GM21723 (cell line): ENCODE measurements around the gene PIPOX.

ENCODE experiments used
- ATAC-seq: cut with Tn5 transposase; IDR thresholded peaks from one replicate; pipeline ENCODE4 v1.9.1; 2021; ENCODE audit warnings: mild to moderate bottlenecking, moderate library complexity; ENCODE audit not compliant: unreplicated experiment

Gene PIPOX

DNA sequence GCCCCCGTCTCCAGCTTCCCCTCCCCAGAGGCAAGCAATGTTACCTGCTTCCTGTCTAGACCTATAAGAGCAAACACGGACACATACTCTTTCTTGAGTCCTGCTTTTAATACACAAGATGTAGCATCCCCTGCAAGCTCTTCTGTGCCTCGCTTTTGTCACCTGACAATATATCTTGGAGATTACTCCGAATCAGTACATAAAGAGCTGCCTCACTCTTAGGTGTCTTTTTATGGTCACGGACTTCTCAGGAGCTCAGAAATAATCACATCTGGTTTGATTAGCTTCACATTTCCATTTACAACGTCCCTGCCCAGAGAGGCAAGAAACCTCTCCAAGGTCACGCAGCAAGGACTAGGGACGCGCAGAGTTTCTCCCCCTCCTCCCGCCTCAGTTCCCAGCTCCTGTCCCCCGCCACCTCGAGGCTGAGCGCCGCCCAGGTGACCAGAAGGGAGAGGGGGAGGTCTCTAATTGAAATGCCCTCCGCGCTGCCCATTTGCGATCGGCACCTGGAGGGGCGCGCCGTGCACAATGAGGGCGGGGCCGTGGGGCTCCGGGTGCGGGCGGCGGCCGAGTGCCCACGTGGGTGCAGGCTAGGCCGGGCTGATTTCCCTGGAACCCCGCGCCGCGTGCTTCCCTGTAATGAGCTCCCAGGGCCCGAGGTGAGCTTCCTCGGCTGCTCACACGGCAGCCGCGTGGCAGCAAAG lies 23.3 kb upstream of the PIPOX start:
- no peak for ATAC-seq

GRCh38 chr17:29020576-29020975 lies 22.4 kb upstream of the PIPOX start:
- no peak for ATAC-seq

- no peak for ATAC-seq
Observed at GRCh38 chr17:29021226-29021625, 21.7 kb upstream of the PIPOX start.

DNA sequence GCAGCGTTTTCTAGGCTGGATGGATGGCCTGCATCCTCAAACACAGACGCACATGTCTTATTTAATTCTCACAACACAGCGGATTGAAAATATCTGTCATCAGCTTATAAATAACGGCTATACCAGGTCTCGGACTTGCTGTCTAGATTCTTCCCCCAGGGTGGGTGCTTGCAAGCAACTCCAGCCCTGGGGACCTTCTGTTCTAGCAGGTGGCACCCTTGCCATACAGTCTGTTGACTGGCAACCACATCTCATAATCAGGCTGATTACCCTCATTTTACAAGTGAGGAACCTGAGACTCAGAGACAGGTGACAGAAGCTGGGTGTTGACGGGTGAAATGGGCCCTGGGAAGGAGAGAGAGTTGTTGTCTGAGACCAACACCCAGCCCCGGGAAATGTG lies 20.9 kb upstream of the PIPOX start:
- no peak for ATAC-seq

- no peak for ATAC-seq
Observed at GRCh38 chr17:29024316-29024952, 18.5 kb upstream of the PIPOX start.

DNA sequence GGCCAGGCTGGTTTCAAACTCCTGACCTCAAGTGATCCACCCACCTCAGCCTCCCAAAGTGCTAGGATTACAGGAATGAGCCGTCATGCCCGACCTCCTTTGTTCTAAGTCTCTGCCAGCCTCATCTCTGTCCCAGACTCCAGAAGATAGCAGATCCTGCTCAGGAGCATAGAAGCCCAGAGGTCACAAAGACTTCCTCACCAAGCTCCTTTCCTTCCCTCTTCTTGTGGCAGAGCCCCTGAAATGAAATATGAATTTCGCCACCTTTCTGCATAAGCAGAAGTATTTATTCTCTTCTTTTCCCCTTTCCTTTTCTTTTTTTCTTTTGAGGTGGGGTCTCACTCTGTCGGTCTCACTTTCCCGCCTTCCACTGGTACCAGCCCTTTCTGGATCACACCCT lies 11.5 kb upstream of the PIPOX start:
- no peak for ATAC-seq

- no peak for ATAC-seq
Observed at GRCh38 chr17:29032013-29032856, 10.7 kb upstream of the PIPOX start.

DNA sequence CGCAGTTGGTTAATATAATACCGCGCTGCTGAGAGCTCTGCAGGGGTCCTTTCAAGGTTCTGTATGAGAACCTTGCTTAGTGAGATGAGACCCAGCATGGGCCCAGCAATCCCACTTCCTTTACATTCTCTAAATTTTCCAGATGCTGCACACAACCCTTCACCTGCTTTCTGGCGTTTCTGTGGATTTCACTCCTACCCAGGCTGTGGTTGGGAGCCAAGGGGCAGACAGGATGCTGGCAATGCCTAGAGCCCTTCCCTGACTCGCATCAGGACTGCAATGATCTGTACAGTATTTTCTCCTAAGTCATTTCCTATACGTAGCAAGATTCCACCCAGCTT lies 10.1 kb upstream of the PIPOX start:
- no peak for ATAC-seq

DNA sequence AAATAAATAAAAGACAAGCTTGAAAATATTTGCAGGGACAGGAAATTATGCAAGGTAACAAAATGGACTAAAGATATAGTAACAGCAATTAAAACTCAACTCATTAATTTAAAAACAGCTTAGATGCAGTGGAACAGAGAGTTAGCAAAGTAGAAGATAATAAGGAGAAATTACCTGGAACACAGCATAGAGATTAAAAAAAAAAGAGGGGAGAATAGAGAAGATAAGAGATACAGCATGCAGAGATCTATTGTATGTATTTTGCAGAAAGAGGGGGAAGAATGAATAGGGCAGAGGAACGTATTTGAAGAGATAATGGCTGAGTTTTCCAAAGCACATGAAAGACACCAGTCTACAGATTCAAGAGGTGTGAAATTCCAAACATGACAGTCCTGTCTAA lies 8.4 kb upstream of the PIPOX start:
- no peak for ATAC-seq

DNA sequence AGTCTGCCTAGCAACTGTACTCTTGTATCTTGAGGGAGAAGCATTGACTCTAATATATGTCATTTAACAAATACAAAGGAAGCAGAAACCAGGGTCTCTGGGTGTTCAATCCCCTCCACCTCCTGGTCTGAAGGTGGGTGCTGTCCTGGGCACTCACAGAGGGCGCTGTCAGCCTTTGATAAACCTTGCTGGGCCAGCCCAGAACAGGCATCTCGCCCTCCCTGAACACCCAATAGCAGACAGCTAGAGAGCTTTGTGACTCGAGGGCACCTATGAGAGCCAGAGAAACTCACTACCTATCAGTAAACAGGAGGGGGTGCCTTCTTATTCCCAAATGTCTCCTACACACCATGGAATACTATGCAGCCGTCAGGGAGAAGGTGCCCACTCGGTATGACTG lies 6.4 kb upstream of the PIPOX start:
- ATAC-seq = no peak

- ATAC-seq = no peak
Observed at GRCh38 chr17:29037739-29038084, 5.2 kb upstream of the PIPOX start.

- no peak for ATAC-seq
Observed at GRCh38 chr17:29038085-29038795, 4.7 kb upstream of the PIPOX start.

GRCh38 chr17:29039764-29040598 lies 3.0 kb upstream of the PIPOX start:
- no peak for ATAC-seq

DNA sequence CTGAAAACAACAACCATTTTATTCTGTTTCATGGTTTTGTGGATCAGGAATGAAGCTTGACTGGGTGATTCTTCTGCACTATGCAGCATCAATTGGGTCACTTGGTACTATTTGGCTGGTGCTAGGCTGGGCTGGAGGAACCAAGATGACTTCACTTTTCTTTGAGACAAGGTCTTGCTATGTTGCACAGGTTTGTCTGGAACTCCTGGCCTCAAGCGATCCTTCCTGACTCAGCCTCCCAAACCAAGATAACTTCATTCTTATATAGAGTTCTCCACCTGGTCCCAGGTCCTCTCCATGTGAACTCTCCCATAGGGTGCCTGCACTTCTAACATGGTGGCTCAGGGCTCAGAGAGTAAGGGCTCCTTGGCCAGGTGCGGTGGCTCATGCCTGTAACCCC lies 1.9 kb upstream of the PIPOX start:
- ATAC-seq = no peak

DNA sequence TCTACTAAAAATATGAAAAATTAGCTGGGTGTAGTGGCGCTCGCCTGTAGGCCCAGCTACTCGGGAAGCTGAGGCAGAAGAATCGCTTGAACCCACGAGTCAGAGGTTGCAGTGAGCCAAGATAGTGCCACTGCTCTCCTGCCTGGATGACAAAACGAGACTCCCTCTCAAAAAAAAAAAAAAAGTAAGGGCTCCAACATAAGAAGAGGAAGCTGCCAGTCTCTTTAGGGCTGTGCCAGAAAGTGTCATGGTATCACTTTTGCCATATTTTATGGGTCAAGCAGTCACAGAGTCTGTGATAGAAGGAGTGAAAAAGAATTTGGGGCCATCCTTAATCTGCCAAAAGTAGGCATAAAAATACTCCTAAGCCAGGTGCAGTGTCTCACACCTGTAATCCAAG lies 1.4 kb upstream of the PIPOX start:
- ATAC-seq = no peak

GRCh38 chr17:29042026-29042678 lies 789 bp upstream of the PIPOX start:
- ATAC-seq = no peak

GRCh38 chr17:29043539-29044145 lies 701 bp downstream of the PIPOX start:
- ATAC-seq = no peak

- no peak for ATAC-seq
Observed at GRCh38 chr17:29045026-29045425, 2.1 kb downstream of the PIPOX start.

- ATAC-seq = no peak
Observed at GRCh38 chr17:29045734-29046472, 3.0 kb downstream of the PIPOX start.
